ENCODE measurements around the gene APC.

- no peak for TF ChIP-seq CTCF (conservative IDR thresholded peaks at IDR 0.05 in 1 of 2, IDR thresholded peaks at IDR 0.05 in 1 of 2; ENCODE audit: extremely low read depth in 1 of 2, insufficient read depth in 1 of 2, low read depth in 1 of 2, low read length in 2 of 2)
- TF ChIP-seq EZH2 (IDR thresholded peaks at IDR 0.05; ENCODE audit: borderline replicate concordance, low read length), result no peak
Measured at GRCh38 chr5:112895682-112896081, 158.0 kb downstream of the APC start.
